Anterior cingulate cortex (tissue), 58 donors: Measurements from ENCODE around the gene RBM28.

Source experiments
- DNase-seq, 58 donors: peaks; one replicate each; lab custom pipeline; 2025; lab: John Stamatoyannopoulos, UW

The RBM28 gene, protein sequence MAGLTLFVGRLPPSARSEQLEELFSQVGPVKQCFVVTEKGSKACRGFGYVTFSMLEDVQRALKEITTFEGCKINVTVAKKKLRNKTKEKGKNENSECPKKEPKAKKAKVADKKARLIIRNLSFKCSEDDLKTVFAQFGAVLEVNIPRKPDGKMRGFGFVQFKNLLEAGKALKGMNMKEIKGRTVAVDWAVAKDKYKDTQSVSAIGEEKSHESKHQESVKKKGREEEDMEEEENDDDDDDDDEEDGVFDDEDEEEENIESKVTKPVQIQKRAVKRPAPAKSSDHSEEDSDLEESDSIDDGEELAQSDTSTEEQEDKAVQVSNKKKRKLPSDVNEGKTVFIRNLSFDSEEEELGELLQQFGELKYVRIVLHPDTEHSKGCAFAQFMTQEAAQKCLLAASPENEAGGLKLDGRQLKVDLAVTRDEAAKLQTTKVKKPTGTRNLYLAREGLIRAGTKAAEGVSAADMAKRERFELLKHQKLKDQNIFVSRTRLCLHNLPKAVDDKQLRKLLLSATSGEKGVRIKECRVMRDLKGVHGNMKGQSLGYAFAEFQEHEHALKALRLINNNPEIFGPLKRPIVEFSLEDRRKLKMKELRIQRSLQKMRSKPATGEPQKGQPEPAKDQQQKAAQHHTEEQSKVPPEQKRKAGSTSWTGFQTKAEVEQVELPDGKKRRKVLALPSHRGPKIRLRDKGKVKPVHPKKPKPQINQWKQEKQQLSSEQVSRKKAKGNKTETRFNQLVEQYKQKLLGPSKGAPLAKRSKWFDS

GRCh38 chr7:128343554-128344430, at the start of gene RBM28:
Gene RBM28, minus strand, starts transcription at chr7:128343908. Its CDS starts 115 bp downstream, at chr7:128343793.
- DNase-seq = peak; percentile 37 to 93 (median 78)

DNA sequence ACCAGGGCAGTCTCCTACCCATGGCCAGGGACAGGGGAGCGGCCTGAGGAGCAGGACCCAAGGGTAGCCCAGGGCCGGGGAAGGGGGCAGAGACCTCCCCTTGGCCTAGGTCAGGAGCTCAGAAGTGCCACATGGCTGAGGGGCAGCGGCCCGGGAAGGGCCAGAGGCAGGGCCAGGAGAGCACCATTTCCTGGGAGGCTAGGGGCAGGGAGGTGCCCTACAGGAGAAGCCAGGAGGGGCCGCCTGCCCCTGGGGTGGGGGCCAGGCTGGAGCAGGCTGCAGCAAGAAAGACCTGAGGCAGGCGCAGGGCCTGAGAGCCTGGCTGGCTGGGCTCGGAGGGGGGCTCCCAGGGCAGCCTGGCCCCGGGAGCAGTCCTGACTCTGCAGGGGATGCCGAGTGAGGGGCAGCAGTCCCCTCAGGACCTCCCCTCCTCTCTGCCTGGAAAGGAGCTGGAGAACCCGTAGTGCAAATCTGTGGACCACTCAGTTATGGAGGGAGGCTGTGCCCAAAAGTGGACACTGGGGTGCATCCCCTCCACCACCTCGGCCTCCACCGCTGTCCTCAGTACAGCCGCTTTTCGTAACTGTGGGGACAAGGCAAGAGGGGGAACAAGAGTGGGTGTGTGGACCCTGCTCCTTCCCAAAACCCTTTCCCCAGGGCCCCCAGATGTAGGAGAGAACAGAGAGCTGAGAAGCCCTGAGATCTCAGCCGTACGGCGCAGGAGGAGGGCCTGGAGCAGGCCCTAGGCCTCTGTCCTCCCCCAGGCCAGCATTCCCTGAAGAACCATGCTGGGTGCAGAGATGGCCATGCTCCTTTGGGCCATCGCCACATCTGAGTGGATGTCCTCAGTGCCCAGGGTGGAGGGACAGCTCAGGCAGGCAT, 49.0 kb upstream of the RBM28 start:
- no peak for DNase-seq

DNA sequence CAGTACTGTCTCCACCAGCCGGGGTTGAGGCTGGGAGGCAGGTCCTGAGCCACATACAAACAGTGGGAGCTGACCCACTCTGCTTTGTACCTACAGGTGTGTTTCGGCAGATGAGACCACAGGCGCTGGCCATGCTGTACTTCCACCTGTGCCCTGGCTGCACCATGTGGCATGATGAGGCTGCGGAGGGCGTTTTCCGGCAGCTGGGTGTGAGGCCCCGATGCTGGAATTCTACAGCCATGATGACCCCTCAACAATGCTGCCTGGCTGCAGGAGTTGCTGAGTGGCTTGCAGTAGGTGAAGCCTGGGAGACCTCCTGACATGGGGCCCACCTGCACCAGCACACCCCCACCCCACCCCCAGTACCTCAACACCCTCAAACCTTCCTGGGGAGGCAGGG, 48.1 kb upstream of the RBM28 start:
- no peak for DNase-seq

DNA sequence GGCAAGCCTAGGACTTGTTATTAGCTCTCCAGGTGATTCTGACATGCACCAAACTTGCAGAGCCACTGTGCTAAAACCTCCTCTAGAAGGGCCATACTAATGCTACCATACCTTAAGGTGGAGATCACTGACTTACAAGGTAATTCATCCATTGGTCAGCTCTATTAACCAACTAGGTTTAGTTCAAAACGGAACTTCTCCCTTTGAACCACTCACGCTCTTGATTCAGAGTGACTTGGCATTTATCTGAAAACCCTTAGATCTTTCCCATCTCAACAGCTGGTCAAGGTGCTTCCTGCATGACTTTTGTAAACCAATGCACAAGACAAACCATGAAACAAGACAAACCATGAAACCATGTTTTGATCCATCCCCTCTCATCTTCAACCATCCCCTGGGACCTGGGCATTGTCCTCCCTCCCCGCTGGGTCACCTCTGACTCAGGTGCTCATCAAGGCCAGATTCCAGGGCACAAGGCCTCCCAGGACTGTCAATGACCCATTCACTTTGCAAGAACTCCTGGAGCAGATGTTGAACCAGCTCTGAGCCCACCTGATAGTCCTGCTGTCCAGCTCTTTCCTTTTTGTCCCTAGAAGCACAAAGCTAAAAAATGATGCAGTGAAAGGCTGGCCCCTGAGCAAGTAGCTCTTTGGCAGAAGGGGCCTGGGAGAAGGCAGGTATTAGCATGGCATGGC, 47.3 kb upstream of the RBM28 start:
- no peak for DNase-seq

GRCh38 chr7:128389618-128390329, 46.1 kb upstream of the RBM28 start:
- no peak for DNase-seq

DNA sequence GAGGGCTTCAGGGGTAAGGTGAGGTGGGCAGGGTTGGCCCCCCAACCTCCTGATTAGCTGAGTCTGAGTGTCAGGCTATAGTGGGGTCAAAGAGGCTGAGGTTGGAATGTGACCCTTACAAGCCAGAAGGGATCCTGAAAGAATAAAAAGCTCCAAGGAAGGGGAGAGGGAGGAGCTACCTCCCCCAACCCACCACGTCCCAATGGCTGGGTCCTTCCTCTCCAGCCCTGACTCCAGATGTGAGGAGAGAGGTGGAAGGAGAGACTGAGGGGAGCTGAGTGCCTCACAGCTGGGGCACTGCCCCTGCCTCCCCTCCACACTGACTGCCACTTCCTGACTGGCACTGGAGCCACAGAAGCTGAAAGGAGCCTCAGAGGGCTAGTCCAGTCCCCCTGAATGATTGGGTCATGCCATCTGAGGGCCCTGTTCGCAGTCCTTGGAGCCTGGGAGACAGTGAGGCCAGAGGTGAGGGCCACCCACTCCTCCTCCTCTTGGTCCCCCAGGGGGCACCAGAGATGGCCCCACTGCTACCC, 45.4 kb upstream of the RBM28 start:
- no peak for DNase-seq

- no peak for DNase-seq
Measured at GRCh38 chr7:128388145-128388485, 44.4 kb upstream of the RBM28 start.

GRCh38 chr7:128387216-128388144, 43.8 kb upstream of the RBM28 start:
- peak in 56 of 58 donors; percentile 11 to 91 (median 70) for DNase-seq

DNA sequence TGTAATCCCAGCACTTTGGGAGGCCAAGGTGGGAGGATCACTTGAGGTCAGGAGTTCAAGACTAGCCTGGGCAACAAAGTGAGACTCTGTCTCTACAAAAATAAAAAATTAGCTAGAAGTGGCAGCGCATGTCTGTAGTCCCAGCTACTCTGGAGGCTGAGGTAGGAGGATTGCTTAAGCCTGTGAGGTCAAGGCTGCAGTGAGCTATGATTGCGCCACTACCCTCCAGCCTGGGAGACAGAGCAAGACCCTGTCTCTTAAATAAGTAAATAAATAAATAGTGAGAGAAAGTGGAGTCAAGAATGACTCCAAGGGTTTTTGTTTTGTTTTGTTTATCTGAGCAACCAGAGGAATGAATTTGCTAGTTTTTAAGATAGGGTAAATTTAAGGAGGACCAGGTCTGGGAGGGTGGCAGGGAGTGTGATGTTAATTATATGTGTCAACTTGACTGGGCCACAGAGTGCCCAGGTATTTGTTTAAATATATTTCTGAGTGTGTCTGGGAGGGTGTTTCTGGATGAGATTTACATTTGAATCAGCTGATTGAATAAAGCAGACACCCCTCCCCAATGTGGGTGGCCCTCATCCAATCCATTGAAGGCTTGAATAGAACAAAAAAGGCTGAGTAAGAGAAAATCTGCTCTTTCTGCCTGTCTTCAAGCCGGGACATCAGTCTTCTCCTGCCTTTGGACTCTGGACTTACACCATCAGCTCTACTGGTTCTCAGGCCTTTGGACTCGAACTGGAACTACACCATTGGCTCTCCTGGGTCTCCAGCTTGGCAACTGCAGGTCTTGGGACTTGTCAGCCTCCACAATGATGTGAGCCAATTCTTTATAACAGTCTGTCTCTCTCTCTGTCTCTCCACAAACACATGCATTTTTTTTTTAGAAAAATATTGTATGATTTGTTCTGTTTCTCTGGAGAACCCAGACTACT, 42.5 kb upstream of the RBM28 start:
- no peak for DNase-seq

- DNase-seq = no peak
Measured at GRCh38 chr7:128384726-128385125, 41.0 kb upstream of the RBM28 start.

DNA sequence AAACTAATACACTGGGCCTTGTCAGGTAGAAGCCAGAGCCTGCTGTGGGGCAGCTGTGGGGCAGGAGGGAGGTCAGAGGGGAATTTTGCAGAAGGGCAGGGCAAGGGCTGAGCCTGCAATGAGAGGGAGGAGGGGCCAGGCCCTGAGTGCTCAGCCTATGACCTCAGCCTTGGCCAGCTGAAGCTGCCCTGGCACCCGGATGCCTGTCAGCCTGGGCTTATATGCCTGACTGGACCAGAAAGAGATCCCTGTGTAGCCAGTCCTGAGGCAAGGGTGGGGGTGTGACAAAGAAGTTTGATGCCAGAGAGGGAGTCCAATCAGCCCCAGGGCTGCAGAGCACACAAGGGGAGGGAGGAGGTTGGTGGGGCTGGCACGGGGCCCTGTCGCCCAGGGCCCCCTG, 40.1 kb upstream of the RBM28 start:
- peak in 5 of 58 donors; percentile 16 to 33 (median 24) for DNase-seq

DNA sequence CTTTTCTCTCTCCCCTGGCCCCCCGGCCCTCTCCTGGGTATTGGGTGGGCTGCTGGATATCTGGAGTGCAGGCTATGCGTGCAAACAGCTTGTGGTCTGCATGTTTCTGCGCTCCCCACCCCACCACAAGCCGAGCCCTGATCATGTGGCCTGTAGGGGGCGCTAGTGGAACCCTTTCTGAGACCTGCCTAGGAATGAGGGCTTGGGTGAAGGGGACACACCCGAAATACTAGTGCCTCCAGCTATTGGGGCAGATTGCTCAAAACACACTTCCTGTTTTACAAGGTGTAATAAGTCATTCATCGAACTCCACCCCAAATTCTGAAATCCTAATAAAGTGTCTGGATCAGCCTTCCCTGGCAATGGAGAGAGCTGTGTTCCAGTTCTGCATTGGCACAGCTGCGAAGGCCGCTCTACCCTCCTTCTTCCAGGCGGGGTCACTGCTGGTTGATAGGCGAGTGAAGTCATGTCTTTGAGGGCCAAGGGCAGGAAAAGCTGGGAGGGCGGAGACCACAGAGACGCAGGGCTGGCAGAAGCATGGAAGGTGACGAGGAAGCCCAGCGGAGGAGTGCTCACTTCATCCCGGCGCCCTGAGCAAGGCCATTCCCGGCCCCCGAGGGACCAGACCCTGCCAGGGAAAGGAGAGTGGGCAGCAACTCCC, 37.6 kb upstream of the RBM28 start:
- no peak for DNase-seq

GRCh38 chr7:128380483-128381106, 36.9 kb upstream of the RBM28 start:
- no peak for DNase-seq

- DNase-seq = no peak
Measured at GRCh38 chr7:128379900-128380479, 36.3 kb upstream of the RBM28 start.

DNA sequence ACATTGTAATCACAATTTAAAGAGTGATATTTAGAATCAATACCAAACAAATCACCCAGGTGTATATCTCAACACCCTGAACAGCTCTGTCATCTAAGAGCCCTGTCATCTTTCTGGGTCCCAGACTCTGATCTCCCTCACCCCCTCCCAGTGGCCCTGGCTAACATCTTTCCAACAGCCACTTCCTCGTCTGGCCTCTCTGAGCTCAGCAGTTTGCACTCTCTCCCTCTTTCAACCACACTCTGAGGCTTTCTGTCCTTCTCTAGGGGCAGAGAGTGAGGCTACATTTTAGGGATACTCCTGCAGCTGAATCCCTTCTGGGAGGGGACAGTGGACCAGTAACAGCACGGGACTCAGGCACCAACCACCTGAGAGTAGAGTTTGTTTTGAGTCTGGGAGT, 34.9 kb upstream of the RBM28 start:
- no peak for DNase-seq
